Lower lobe of right lung (tissue), 2 donors: ENCODE measurements around the gene PLXNA4. TPM values are rescaled to one million over a fixed set of nuclear protein-coding genes. Genes with fewer than 3 reads are reported as not detected.

ENCODE experiments used
- ATAC-seq, 2 donors: fragments of 200-7000 bp; cut with Tn5 transposase; one replicate each; pipeline ENCODE4 v1.9.1; 2020 to 2022; ENCODE audit warnings: mild to moderate bottlenecking in 2 of 2, moderate library complexity in 2 of 2
- DNase-seq: peaks from one replicate; pipeline ENCODE4 v3.0.0-alpha.2; 2020
- H3K27ac ChIP-seq: fragments of 200-600 bp; one replicate; pipeline ENCODE4 v1.8.0; 2022
- H3K27me3 ChIP-seq: fragments of 200-600 bp; one replicate; pipeline ENCODE4 v1.8.0; 2022; ENCODE audit warnings: low read depth
- H3K36me3 ChIP-seq: fragments of 200-600 bp; one replicate; pipeline ENCODE4 v1.8.0; 2022; ENCODE audit warnings: mild to moderate bottlenecking
- H3K4me1 ChIP-seq: fragments of 200-600 bp; one replicate; pipeline ENCODE4 v1.8.0; 2022
- H3K4me3 ChIP-seq: fragments of 200-600 bp; one replicate; pipeline ENCODE4 v1.8.0; 2022; ENCODE audit warnings: mild to moderate bottlenecking
- H3K9me3 ChIP-seq: fragments of 200-600 bp; one replicate; pipeline ENCODE4 v1.8.0; 2022
- intact Hi-C: fragments of 100-400 bp; cut with DNase I; formaldehyde crosslinking; loops from one replicate; pipeline ENCODE4 v1.11.0; 2022
- total RNA-seq: library from RNA; stranded (reverse); fragmentation: NEBNext Ultra II Directional; extraction: Animal tissue kit (Norgen Biotek cat#: 25700); gene quantifications from one replicate; pipeline ENCODE4 v1.2.1, GENCODE V29; 2021
- TF ChIP-seq, protein P1 (sequence below): fragments of 200-600 bp; IDR thresholded peaks from one replicate; pipeline ENCODE4 v1.8.0; 2022; ENCODE audit warnings: antibody characterized with exemption, mild to moderate bottlenecking
- donor health status: DM: no; HTN: yes; CAD: no; lungs with severe emphysema.

The PLXNA4 gene
- total RNA-seq, 1 donor from 2014 or later, result 4.3 TPM

DNA sequence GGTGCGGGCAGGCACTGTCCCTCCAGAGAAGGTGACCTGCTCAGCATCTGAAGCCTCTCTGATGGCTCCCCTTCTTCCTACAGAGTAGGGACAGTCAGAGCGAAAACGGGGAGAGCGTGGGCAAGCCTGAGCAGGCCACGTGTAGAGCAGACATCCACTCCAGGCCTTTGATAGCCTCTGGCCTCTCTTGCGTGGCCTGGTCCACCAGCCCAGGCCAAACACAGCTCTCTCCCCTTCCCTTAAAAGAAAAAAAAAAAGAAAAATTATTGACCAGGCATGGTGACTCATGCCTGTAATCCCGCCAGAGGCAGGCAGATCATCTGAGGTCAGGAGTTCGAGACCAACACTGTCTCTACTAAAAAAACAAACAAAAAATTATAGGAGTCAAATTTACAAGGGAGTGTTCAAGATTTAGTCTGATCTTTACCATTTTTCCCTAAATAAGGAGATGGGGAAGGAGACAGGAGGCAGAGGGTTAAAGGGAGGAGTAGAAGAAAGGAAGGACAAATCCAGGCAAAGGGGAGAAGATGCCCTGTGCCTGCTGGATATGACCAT lies 84.8 kb downstream of the PLXNA4 start:
- intact Hi-C loops, result no loop called here
- TF ChIP-seq, protein P1, sequence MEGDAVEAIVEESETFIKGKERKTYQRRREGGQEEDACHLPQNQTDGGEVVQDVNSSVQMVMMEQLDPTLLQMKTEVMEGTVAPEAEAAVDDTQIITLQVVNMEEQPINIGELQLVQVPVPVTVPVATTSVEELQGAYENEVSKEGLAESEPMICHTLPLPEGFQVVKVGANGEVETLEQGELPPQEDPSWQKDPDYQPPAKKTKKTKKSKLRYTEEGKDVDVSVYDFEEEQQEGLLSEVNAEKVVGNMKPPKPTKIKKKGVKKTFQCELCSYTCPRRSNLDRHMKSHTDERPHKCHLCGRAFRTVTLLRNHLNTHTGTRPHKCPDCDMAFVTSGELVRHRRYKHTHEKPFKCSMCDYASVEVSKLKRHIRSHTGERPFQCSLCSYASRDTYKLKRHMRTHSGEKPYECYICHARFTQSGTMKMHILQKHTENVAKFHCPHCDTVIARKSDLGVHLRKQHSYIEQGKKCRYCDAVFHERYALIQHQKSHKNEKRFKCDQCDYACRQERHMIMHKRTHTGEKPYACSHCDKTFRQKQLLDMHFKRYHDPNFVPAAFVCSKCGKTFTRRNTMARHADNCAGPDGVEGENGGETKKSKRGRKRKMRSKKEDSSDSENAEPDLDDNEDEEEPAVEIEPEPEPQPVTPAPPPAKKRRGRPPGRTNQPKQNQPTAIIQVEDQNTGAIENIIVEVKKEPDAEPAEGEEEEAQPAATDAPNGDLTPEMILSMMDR, result no peak
- ATAC-seq, result no peak

DNA sequence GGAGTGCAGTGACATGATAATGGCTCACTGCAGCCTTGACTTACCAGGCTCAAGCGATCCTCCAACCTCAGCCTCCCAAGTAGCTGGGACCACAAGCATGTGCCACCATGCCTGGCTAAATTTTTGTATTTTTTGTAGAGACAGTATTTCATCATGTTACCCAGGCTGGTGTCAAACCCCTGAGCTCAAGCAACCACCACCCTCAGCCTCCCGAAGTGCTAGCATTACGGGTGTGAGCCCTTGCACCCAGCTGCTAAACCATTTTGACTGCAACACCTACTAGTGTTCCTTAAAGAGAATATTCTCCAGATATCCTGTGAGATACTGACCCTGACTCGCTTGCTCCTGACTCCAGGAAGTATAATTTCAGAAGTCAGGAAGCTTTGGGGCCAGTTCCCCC lies 85.8 kb downstream of the PLXNA4 start:
- no peak for DNase-seq
- Histone ChIP-seq H3K4me3 (no peak overlapping the region), H3K27ac (no peak overlapping the region), H3K27me3 (no peaks in the 10 kb centered on the region), H3K4me1 (no peaks in the 10 kb centered on the region), H3K9me3 (no peaks in the 10 kb centered on the region), H3K36me3 (no peaks in the 10 kb centered on the region)
- intact Hi-C loops, result no loop called here
- TF ChIP-seq, protein P1, result no peak
- ATAC-seq, result no peak

More for the DNA sequence above, 84.8 kb downstream of the PLXNA4 start:
- DNase-seq, result no peak
- H3K4me3 ChIP-seq, result no peak overlapping the region
- H3K27me3 ChIP-seq, result no peaks in the 10 kb centered on the region
- H3K36me3 ChIP-seq, result no peaks in the 10 kb centered on the region
- H3K4me1 ChIP-seq, result no peaks in the 10 kb centered on the region
- no peak overlapping the region for H3K27ac ChIP-seq
- no peaks in the 10 kb centered on the region for H3K9me3 ChIP-seq

DNA sequence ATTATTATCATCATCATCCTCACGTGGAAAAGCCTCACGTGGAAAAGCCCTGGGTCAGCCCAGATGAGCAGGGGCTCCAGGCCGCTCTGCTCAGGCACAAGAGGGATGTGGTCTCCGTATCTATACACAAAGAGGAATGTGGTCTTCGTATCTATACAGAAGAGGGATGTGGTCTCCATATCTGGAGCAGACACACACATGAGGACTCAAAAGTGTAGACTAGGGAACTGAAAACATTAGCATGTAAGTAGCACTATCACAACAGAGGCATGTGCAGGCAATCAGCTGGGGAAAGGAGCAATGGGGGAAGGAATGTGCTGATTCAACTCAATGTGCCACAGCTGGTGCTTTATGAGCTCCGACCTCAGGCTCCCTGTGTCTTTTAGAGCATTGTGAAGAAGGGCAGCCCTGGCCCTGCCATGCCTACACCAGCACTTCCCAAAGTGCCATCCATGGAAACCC lies 86.5 kb downstream of the PLXNA4 start:
- intact Hi-C loops, result no loop called here
- Histone ChIP-seq H3K4me3 (no peak overlapping the region), H3K9me3 (no peaks in the 10 kb centered on the region), H3K27me3 (no peaks in the 10 kb centered on the region), H3K4me1 (no peaks in the 10 kb centered on the region), H3K27ac (no peak overlapping the region), H3K36me3 (no peaks in the 10 kb centered on the region)
- ATAC-seq (peak in 1 of 2 donors; percentile 22), DNase-seq (no peak)
- TF ChIP-seq, protein P1, result no peak

DNA sequence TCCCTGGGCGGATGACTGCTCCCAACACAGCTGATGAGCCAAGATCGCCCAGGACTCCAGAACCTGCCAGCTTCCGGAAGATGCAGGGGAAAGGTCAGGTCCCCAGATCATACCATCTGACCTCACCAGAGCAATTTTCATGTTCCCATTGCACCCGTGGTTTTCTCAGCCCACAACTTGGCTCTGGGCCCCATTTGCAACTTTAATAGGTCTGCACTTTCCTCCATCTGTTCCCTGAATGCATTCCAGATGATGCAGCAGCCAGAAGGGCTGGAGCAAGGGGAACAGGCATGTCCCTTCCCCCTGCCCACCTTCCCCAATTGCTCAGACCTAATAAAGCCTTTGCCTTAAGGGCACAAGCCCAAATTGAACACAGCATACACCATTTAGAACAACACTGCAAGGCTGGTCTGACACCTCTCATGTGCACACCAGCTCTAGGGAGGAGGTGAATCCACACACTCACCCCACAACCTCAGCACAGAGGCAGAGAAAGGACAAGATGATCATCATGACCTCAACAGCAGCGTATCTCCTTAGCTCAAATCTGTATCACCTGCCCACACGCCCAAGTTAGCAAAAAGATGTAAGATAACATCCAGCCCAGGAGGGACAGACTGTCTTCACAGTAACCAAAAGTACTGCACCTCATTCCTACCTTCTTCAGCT lies 87.5 kb downstream of the PLXNA4 start:
- Histone ChIP-seq H3K4me3 (no peak overlapping the region), H3K4me1 (no peaks in the 10 kb centered on the region), H3K27ac (no peak overlapping the region), H3K36me3 (no peaks in the 10 kb centered on the region), H3K27me3 (no peaks in the 10 kb centered on the region), H3K9me3 (no peaks in the 10 kb centered on the region)
- DNase-seq (no peak), ATAC-seq (no peak)
- TF ChIP-seq, protein P1, result no peak
- intact Hi-C loops, result no loop called here

DNA sequence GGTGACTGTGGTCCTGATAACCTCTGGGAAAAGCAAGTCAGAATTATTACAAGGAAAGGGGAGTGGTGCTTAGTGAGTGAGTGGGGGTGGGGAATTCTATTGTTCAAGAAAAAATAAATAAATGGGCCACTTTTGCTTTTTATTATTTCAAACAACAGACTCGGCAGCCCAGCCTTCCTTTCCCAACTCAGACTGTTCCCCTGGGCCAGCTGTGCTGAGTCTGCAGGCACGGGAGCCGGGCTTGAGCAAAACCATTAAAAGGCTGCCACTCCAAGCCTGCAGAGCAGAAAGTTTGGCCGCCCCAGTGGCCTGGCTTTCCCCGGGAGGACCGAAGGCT lies 90.0 kb downstream of the PLXNA4 start:
- H3K4me3 ChIP-seq, result no peak overlapping the region
- TF ChIP-seq, protein P1, result no peak
- no peaks in the 10 kb centered on the region for H3K27me3 ChIP-seq
- ATAC-seq, result no peak
- H3K36me3 ChIP-seq, result no peaks in the 10 kb centered on the region
- H3K9me3 ChIP-seq, result no peaks in the 10 kb centered on the region
- H3K27ac ChIP-seq, result no peak overlapping the region
- intact Hi-C loops, result no loop called here
- H3K4me1 ChIP-seq, result no peaks in the 10 kb centered on the region
- no peak for DNase-seq
